ENCODE measurements around the gene ABR.

The ABR gene

DNA sequence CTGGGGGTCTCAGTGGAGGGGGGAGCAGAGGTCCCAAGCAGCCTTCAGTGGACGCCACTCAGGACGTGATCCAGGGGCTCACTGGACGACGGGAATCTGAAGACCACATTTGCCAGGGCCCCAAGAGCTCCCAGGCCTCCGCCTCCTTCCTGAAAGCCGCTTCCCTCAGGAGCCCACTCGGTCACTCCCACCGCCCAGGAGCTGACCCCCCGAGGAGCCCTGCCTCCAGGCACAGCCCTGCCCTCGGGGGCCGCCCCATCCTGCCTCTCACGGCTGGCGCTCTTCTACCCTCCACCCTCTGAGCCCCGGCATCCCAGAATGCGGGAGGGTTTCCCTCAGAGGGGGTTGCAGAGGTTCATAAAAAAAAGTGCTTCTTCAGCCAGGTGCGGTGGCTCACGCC, 158.6 kb downstream of the ABR start:
- Histone ChIP-seq H3K4me2 (no peak overlapping the region), H3K27me3 (ENCODE audit: insufficient read depth, low read depth) (no peaks in the 10 kb centered on the region), H3K4me3 (IDR thresholded peaks at IDR 0.05; ENCODE audit: insufficient read depth, low read depth, low read length) (no peak overlapping the region), H3K4me1 (ENCODE audit: low read depth, poor library complexity, severe bottlenecking) (no peaks in the 10 kb centered on the region), H3K36me3 (ENCODE audit: insufficient read depth) (no peaks in the 10 kb centered on the region), H2AFZ (ENCODE audit: low read depth) (no peak overlapping the region), H3K27ac (no peak overlapping the region), H4K20me1 (ENCODE audit: insufficient read depth) (no peaks in the 10 kb centered on the region), H3K79me2 (ENCODE audit: insufficient read depth, low read depth) (no peaks in the 10 kb centered on the region), H3K9ac (no peak overlapping the region)
- TF ChIP-seq, protein P1, sequence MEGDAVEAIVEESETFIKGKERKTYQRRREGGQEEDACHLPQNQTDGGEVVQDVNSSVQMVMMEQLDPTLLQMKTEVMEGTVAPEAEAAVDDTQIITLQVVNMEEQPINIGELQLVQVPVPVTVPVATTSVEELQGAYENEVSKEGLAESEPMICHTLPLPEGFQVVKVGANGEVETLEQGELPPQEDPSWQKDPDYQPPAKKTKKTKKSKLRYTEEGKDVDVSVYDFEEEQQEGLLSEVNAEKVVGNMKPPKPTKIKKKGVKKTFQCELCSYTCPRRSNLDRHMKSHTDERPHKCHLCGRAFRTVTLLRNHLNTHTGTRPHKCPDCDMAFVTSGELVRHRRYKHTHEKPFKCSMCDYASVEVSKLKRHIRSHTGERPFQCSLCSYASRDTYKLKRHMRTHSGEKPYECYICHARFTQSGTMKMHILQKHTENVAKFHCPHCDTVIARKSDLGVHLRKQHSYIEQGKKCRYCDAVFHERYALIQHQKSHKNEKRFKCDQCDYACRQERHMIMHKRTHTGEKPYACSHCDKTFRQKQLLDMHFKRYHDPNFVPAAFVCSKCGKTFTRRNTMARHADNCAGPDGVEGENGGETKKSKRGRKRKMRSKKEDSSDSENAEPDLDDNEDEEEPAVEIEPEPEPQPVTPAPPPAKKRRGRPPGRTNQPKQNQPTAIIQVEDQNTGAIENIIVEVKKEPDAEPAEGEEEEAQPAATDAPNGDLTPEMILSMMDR (conservative IDR thresholded peaks at IDR 0.05; ENCODE audit: low read depth, low read length): no peak

DNA sequence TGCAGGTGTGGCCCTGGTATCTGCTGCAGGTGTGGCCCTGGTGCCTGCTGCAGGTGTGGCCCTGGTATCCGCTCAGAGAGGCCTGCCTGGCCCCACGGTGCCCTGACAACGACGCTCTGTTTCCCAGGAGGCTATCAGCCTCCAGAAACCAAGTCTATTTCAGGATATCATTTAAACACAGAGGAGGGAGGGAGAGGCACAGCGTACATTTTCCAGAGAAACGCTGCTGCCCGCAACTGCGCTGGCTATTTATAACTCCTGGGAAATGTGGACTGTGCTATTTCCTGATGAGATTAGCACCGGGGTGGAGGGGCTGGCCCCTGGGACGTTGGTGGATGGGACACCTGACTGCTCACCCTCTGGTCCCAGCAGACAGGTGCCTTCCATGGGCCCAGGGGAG, 160.3 kb downstream of the ABR start:
- H3K36me3 ChIP-seq (ENCODE audit: insufficient read depth): no peaks in the 10 kb centered on the region
- H3K27ac ChIP-seq: no peak overlapping the region
- no peaks in the 10 kb centered on the region for H3K4me1 ChIP-seq (ENCODE audit: low read depth, poor library complexity, severe bottlenecking)
- H4K20me1 ChIP-seq (ENCODE audit: insufficient read depth): no peaks in the 10 kb centered on the region
- TF ChIP-seq, protein P1 (conservative IDR thresholded peaks at IDR 0.05; ENCODE audit: low read depth, low read length): no peak
- H3K4me2 ChIP-seq: no peak overlapping the region
- H3K4me3 ChIP-seq (IDR thresholded peaks at IDR 0.05; ENCODE audit: insufficient read depth, low read depth, low read length): no peak overlapping the region
- H3K9ac ChIP-seq: no peak overlapping the region
- H3K27me3 ChIP-seq (ENCODE audit: insufficient read depth, low read depth): no peaks in the 10 kb centered on the region
- no peaks in the 10 kb centered on the region for H3K79me2 ChIP-seq (ENCODE audit: insufficient read depth, low read depth)
- no peak overlapping the region for H2AFZ ChIP-seq (ENCODE audit: low read depth)

DNA sequence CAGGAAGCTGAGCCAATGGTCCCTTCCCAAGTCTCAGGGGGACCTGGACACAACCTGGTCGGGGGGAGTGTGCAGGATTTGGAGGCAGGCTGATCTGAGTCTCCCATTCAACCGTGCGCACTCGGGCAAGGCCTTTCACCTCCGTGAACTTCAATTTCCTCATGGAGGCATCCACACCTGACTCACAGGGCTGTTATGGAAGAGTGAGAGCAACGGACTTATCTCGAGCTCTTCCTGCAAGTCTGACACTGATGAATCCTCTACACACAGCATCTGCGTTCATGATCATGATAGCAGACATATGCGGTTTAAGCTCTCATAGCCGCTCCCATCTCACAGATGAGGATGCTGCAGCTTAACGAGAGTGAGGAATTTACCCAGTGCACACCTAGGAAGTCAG, 161.2 kb downstream of the ABR start:
- no peaks in the 10 kb centered on the region for H4K20me1 ChIP-seq (ENCODE audit: insufficient read depth)
- H3K4me1 ChIP-seq (ENCODE audit: low read depth, poor library complexity, severe bottlenecking): no peaks in the 10 kb centered on the region
- H3K4me2 ChIP-seq: no peak overlapping the region

DNA sequence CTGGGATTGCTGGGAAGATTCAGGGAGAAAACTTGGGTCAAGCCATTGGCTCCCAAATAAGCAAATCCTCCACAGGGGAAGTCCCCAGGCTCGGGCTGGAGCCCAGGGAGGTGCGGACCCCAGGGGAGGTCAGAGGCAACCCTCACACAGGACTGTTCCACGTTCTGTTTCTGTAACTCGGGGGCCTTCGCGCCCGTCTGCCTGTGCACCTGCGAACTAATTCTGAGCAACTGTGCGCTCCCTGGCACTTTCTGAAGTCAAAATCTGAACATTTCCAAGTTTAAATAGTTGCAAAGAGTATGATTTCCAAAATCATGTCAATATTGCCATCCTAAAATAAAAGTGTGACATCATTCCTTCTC, 166.1 kb downstream of the ABR start:
- Histone ChIP-seq H3K27ac (no peak overlapping the region), H3K4me2 (no peak overlapping the region), H4K20me1 (ENCODE audit: insufficient read depth) (no peaks in the 10 kb centered on the region), H3K36me3 (ENCODE audit: insufficient read depth) (no peaks in the 10 kb centered on the region), H3K9ac (no peak overlapping the region), H3K79me2 (ENCODE audit: insufficient read depth, low read depth) (no peaks in the 10 kb centered on the region), H3K4me3 (IDR thresholded peaks at IDR 0.05; ENCODE audit: insufficient read depth, low read depth, low read length) (no peak overlapping the region), H3K4me1 (ENCODE audit: low read depth, poor library complexity, severe bottlenecking) (no peaks in the 10 kb centered on the region), H3K27me3 (ENCODE audit: insufficient read depth, low read depth) (no peaks in the 10 kb centered on the region), H2AFZ (ENCODE audit: low read depth) (no peak overlapping the region)
- TF ChIP-seq, protein P1 (conservative IDR thresholded peaks at IDR 0.05; ENCODE audit: low read depth, low read length): no peak

More for the DNA sequence above, 161.2 kb downstream of the ABR start:
- Histone ChIP-seq H2AFZ (ENCODE audit: low read depth) (no peak overlapping the region), H3K36me3 (ENCODE audit: insufficient read depth) (no peaks in the 10 kb centered on the region), H3K9ac (no peak overlapping the region), H3K4me3 (IDR thresholded peaks at IDR 0.05; ENCODE audit: insufficient read depth, low read depth, low read length) (no peak overlapping the region), H3K27ac (no peak overlapping the region), H3K27me3 (ENCODE audit: insufficient read depth, low read depth) (no peaks in the 10 kb centered on the region), H3K79me2 (ENCODE audit: insufficient read depth, low read depth) (no peaks in the 10 kb centered on the region)
- TF ChIP-seq, protein P1 (conservative IDR thresholded peaks at IDR 0.05; ENCODE audit: low read depth, low read length): no peak
